Glutamatergic neuron (in vitro differentiated cells): Measurements from ENCODE around the gene ERICH3. TPM values are rescaled to one million over a fixed set of nuclear protein-coding genes. Genes with fewer than 3 reads are reported as not detected.

Source experiments
- DNase-seq: peaks from one replicate; pipeline ENCODE4 v3.0.0; 2022
- H3K27ac Mint-ChIP-seq: one replicate; pipeline ENCODE4 v1.8.0; 2020; ENCODE audit warnings: mild to moderate bottlenecking, mixed read lengths, inconsistent platforms; ENCODE audit not compliant: unreplicated experiment
- H3K27me3 Mint-ChIP-seq: one replicate; pipeline ENCODE4 v1.8.0; 2020; ENCODE audit warnings: mild to moderate bottlenecking, moderate library complexity, mixed read lengths, inconsistent platforms; ENCODE audit not compliant: unreplicated experiment
- H3K36me3 Mint-ChIP-seq: one replicate; pipeline ENCODE4 v1.8.0; 2020; ENCODE audit warnings: mild to moderate bottlenecking, mixed read lengths, inconsistent platforms; ENCODE audit not compliant: unreplicated experiment
- H3K4me1 Mint-ChIP-seq: one replicate; pipeline ENCODE4 v1.8.0; 2020; ENCODE audit warnings: mild to moderate bottlenecking, low read depth, mixed read lengths, inconsistent platforms; ENCODE audit not compliant: unreplicated experiment
- H3K4me3 Mint-ChIP-seq: one replicate; pipeline ENCODE4 v1.8.0; 2020; ENCODE audit warnings: mild to moderate bottlenecking, mixed read lengths, inconsistent platforms; ENCODE audit not compliant: unreplicated experiment
- H3K9me3 Mint-ChIP-seq: one replicate; pipeline ENCODE4 v1.8.0; 2020; ENCODE audit warnings: mild to moderate bottlenecking, moderate library complexity, mixed read lengths, inconsistent platforms; ENCODE audit not compliant: unreplicated experiment
- CTCF ChIP-seq: fragments of 200-600 bp; sonication (generic); IDR thresholded peaks from one replicate; pipeline ENCODE4 v1.5.0; 2021; ENCODE audit not compliant: partially characterized antibody, unreplicated experiment
- total RNA-seq: library from RNA; stranded (reverse); fragmentation: NEBNext Ultra II Directional; extraction: Animal tissue kit (Norgen Biotek cat#: 25700); gene quantifications from one replicate; pipeline ENCODE4 v1.2.1, GENCODE V29; 2021; ENCODE audit not compliant: unreplicated experiment

ERICH3 gene
- total RNA-seq, 1 donor from 2014 or later: 1.9 TPM

- Mint-ChIP-seq H3K27ac (no peak overlapping the region), H3K4me1 (peaks cover 9% of the 10 kb centered on the region), H3K4me3 (no peak overlapping the region), H3K36me3 (no peaks in the 10 kb centered on the region), H3K9me3 (peaks cover 2% of the 10 kb centered on the region), H3K27me3 (peaks cover 2% of the 10 kb centered on the region)
- no peak for TF ChIP-seq CTCF
- DNase-seq: no peak
Observed at GRCh38 chr1:74593887-74594866, 79.4 kb downstream of the ERICH3 start.

- Mint-ChIP-seq H3K27me3 (peaks cover 2% of the 10 kb centered on the region), H3K4me3 (no peak overlapping the region), H3K9me3 (no peaks in the 10 kb centered on the region), H3K27ac (no peak overlapping the region), H3K4me1 (peaks cover 8% of the 10 kb centered on the region), H3K36me3 (no peaks in the 10 kb centered on the region)
- TF ChIP-seq CTCF: no peak
- DNase-seq: no peak
Observed at GRCh38 chr1:74592580-74593355, 80.8 kb downstream of the ERICH3 start.

GRCh38 chr1:74591949-74592348, 81.6 kb downstream of the ERICH3 start:
- Mint-ChIP-seq H3K4me1 (peaks cover 8% of the 10 kb centered on the region), H3K27ac (no peak overlapping the region), H3K9me3 (no peaks in the 10 kb centered on the region), H3K27me3 (peaks cover 2% of the 10 kb centered on the region), H3K4me3 (no peak overlapping the region), H3K36me3 (no peaks in the 10 kb centered on the region)
- no peak for TF ChIP-seq CTCF
- DNase-seq: no peak

- Mint-ChIP-seq H3K27ac (no peak overlapping the region), H3K4me1 (peaks cover 4% of the 10 kb centered on the region), H3K27me3 (peaks cover 2% of the 10 kb centered on the region), H3K36me3 (no peaks in the 10 kb centered on the region), H3K4me3 (no peak overlapping the region), H3K9me3 (no peaks in the 10 kb centered on the region)
- DNase-seq: no peak
- TF ChIP-seq CTCF: no peak
Observed at GRCh38 chr1:74590288-74590687, 83.3 kb downstream of the ERICH3 start.
